ENCODE data around the gene S100A3. TPM values are rescaled to one million over a fixed set of nuclear protein-coding genes. Genes with fewer than 3 reads are reported as not detected.
"Not testable (repeated sequence)": the region's sequence is repeated elsewhere in the genome, so short reads cannot be mapped to it uniquely, and the experiment has no call there.

The S100A3 gene, protein sequence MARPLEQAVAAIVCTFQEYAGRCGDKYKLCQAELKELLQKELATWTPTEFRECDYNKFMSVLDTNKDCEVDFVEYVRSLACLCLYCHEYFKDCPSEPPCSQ
- total RNA-seq: 1.3 and 1.4 TPM in 2 replicates

DNA sequence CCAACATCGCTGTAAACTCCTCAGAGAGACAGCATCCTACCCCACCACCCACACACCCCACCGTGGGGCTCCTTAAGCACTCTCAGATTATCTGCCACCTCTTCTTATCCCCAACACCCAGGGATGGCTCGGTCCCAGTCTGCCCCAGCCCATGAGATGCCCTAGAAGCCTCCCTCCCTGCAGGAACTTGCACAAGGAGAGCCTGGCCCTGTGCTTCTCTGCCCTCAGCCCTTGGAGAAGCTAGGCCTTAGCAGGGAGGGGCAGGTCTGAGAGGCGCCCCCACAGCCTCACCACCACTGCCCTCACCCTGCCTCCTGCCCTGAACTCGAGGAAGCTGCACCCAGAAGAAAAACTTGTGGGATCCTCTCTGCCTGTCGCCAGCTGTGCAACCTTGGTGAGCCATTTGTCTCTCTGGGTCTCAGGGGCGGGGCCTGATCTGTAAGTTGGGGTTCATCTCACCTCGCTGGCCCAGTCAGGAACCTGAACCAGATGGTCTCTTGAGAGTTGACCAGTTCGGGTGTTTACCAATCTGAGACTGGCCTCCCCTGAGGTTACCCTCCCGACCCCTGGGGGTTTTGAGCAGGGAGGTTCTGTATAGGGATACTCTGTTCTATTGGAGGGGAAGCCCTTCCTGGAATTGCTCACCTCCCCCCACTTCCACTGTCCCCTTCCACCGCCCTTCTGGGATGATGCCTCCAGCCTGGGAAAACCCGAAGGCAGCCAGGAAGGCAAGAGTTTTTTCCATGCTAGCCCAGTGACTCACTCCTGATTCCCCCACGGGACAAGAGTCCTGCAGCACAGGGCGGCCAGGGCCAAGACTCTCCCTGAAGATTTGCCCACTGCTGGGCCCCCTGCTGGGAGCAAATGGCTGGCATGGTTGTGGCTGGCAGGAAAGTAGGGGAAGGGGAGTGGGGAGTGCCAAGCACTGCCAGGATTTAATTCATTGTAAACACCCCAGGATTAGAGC lies at the start of gene S100A3:
S100A3 (minus strand) TSS at position 537 of the 967 bp plus-strand sequence. CDS start 773 bp downstream, outside the sequence.
- peak; percentile 89 for DNase-seq

GRCh38 chr1:153598309-153599172 lies 49.5 kb upstream of the S100A3 start:
- DNase-seq: peak; percentile 96

GRCh38 chr1:153597206-153597605 lies 48.1 kb upstream of the S100A3 start:
- DNase-seq: peak; percentile 59

- DNase-seq: no peak
These were observed 43.7 kb upstream of the S100A3 start for GRCh38 chr1:153592748-153593147.

DNA sequence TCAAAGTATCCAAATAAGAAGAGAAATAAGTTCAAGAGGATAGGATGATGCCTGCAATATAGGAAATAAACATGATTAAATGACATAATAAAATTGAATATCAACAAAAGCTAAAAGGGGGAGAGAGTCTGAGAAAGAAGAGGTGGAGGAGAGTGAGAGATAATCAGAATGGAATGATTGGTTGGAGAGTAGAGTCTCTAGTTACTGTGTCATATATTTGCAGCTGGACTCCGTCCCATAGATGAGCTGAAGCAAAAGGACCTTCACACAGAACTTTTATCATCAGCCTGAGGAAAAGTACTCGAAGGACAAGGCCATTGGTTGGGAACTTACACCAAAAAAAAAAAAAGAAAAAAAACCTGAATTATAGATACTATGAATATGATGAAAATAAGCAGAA lies 39.4 kb upstream of the S100A3 start:
- no peak for DNase-seq

- not testable (repeated sequence) for DNase-seq
These were observed 39.0 kb upstream of the S100A3 start for GRCh38 chr1:153588033-153588432.

DNA sequence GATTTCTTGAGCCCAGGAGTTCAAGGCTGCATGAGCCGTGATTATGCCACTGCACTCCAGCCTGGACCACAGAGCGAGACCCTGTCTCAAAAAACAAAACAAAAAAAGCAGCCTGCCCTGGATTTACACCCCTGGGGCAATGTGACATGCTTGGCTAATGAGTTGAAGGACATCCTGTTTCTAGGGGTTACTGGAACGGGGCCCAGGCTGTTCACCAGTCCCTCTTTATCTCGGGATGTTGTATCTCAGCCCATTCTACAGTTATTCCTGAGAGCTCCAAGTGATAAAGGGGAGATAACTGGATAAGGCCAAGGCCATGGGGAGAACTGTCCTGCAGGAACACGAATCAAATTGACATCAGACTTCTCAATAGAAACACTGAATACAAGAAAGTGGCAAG lies 38.3 kb upstream of the S100A3 start:
- peak; percentile 17 for DNase-seq

GRCh38 chr1:153586347-153586746 lies 37.3 kb upstream of the S100A3 start:
- no peak for DNase-seq

DNA sequence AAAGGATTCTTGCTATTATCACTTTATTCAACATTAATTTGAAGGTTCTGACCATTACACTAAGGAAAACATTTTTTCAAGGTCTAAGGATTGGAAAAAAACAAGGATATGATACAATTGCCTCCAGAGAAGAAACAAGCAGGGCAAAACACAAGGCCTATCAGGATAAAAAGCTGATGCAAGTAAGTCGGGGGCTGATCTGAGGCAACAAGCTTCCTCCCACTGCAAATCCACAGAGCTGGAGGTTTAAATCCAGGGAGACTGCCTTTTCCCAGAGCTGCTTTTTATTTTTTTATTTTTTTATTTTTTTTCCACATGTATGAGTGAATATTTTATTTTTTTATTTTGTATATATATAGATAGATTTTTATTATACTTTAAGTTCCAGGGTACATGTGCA lies 35.9 kb upstream of the S100A3 start:
- DNase-seq: no peak

- no peak for DNase-seq
These were observed 34.9 kb upstream of the S100A3 start for GRCh38 chr1:153583976-153584375.

DNA sequence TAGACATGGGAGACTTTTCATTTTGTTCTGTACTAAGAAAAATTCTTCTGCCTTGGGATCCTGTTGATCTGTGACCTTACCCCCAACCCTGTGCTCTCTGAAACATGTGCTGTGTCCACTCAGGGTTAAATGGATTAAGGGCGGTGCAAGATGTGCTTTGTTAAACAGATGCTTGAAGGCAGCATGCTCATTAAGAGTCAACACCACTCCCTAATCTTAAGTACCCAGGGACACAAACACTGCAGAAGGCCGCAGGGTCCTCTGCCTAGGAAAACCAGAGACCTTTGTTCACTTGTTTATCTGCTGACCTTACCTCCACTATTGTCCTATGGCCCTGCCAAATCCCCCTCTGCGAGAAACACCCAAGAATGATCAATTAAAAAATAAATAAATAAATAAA lies 34.5 kb upstream of the S100A3 start:
- DNase-seq: not testable (repeated sequence)

DNA sequence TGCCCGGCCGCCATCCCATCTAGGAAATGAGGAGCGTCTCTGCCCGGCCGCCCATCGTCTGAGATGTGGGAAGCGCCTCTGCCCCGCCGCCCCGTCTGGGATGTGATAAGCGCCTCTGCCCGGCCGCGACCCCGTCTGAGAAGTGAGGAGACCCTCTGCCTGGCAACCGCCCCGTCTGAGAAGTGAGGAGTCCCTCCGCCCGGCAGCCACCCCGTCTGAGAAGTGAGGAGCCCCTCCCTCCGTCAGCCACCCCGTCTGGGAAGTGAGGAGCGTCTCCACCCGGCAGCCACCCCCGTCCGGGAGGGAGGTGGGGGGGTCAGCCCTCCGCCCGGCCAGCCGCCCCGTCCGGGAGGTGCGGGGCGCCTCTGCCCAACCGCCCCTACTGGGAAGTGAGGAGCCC lies 33.8 kb upstream of the S100A3 start:
- DNase-seq: not testable (repeated sequence)

- DNase-seq: no peak
These were observed 29.9 kb upstream of the S100A3 start for GRCh38 chr1:153578936-153579335.

GRCh38 chr1:153578490-153578889 lies 29.4 kb upstream of the S100A3 start:
- DNase-seq: no peak

DNA sequence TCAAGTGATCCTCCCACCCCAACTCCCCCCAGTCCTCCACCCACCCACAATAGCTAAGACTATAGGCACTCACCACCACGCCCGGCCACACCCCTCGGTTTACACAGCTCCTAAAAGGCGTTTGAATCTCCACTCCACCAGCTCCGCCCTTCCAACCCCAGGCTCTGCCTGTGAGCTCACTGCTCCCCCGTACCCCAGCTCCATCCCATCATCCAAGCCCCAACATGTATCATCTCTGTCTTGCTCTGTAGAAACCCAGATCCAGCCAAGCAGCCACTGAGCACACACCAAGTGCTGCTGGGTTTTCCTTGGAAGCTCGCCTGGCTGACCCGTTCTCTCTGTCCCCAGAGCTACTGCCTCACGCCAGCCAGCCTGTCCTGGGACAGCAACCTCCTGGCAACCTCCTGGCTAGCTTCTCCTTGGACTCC lies 28.6 kb upstream of the S100A3 start:
- DNase-seq: no peak

- DNase-seq: no peak
These were observed 28.1 kb upstream of the S100A3 start for GRCh38 chr1:153577138-153577537.

DNA sequence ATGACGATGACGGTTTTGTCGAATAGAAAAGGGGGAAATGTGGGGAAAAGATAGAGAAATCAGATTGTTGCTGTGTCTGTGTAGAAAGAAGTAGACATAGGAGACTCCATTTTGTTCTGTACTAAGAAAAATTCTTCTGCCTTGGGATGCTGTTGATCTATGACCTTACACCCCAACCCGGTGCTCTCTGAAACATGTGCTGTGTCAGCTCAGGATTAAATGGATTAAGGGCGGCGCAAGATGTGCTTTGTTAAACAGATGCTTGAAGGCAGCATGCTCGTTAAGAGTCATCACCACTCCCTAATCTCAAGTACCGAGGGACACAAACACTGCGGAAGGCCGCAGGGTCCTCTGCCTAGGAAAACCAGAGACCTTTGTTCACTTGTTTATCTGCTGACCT lies 26.4 kb upstream of the S100A3 start:
- DNase-seq: not testable (repeated sequence)

- not testable (repeated sequence) for DNase-seq
These were observed 26.0 kb upstream of the S100A3 start for GRCh38 chr1:153575081-153575491.

GRCh38 chr1:153573351-153573750 lies 24.3 kb upstream of the S100A3 start:
- DNase-seq: peak; percentile 23

GRCh38 chr1:153572569-153573015 lies 23.5 kb upstream of the S100A3 start:
- DNase-seq: peak; percentile 96

- DNase-seq: no peak
These were observed 22.6 kb upstream of the S100A3 start for GRCh38 chr1:153571706-153572105.

GRCh38 chr1:153570874-153571273 lies 21.8 kb upstream of the S100A3 start:
- no peak for DNase-seq

GRCh38 chr1:153569465-153569864 lies 20.4 kb upstream of the S100A3 start:
- no peak for DNase-seq

Data from dermis blood vessel endothelial cell (primary cell).